Neural progenitor cell (in vitro differentiated cells): Measurements from ENCODE around the gene MCTP2.

Experiments used
- EZH2 ChIP-seq: fragments of 200-600 bp; sonication (generic); IDR thresholded peaks from 2 replicates; pipeline ENCODE4 v1.6.1; 2017; ENCODE audit warnings: antibody characterized with exemption, mild to moderate bottlenecking, moderate library complexity
- TF ChIP-seq, protein P1 (sequence below): fragments of 200-600 bp; sonication (generic); IDR thresholded peaks from 2 replicates; pipeline ENCODE4 v1.5.1; 2017; ENCODE audit warnings: antibody characterized with exemption, mild to moderate bottlenecking

DNA sequence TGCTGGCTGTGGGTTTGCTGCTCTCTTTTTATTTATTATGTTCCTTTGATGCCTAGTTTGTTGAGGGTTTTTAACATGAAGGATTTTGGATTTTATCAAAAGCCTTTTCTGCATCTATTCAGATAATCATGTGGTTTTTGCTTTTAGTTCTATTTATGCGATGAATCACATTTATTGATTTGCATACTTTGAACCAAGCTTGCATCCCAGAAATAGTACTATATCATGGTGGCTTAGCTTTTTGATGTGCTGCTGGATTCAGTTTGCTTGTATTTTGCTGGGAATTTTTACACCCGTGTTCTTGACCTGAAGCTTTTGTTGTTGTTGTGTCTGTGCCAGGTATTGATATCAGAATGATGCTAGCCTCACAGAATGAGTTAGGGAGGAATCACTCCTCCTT lies 48.4 kb downstream of the MCTP2 start:
- TF ChIP-seq, protein P1, sequence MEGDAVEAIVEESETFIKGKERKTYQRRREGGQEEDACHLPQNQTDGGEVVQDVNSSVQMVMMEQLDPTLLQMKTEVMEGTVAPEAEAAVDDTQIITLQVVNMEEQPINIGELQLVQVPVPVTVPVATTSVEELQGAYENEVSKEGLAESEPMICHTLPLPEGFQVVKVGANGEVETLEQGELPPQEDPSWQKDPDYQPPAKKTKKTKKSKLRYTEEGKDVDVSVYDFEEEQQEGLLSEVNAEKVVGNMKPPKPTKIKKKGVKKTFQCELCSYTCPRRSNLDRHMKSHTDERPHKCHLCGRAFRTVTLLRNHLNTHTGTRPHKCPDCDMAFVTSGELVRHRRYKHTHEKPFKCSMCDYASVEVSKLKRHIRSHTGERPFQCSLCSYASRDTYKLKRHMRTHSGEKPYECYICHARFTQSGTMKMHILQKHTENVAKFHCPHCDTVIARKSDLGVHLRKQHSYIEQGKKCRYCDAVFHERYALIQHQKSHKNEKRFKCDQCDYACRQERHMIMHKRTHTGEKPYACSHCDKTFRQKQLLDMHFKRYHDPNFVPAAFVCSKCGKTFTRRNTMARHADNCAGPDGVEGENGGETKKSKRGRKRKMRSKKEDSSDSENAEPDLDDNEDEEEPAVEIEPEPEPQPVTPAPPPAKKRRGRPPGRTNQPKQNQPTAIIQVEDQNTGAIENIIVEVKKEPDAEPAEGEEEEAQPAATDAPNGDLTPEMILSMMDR, result no peak
- TF ChIP-seq EZH2, result no peak
